GM12864 (cell line): Measurements from ENCODE around the gene TAX1BP3.

Experiments
- DNase-seq: peaks from one replicate; pipeline ENCODE4 v3.0.0-alpha.2; 2011; ENCODE audit warnings: low read depth
- H3K4me3 ChIP-seq: 2 replicates; pipeline ENCODE4 v1.5.1; 2011; ENCODE audit warnings: mild to moderate bottlenecking, low read depth, low read length, control low read depth
- CTCF ChIP-seq: IDR thresholded peaks from 2 replicates; pipeline ENCODE4 v1.5.1; 2011; ENCODE audit warnings: low read depth, mild to moderate bottlenecking, moderate library complexity, low read length, control low read depth, inconsistent platforms; ENCODE audit errors: missing control alignments

TAX1BP3 gene

GRCh38 chr17:3647769-3648555, 20.4 kb downstream of the TAX1BP3 start:
- DNase-seq: no peak
- H3K4me3 ChIP-seq: no peak overlapping the region
- peak; percentile 66 for TF ChIP-seq CTCF

GRCh38 chr17:3647251-3647650, 21.1 kb downstream of the TAX1BP3 start:
- TF ChIP-seq CTCF: no peak
- DNase-seq: no peak
- H3K4me3 ChIP-seq: no peak overlapping the region

DNA sequence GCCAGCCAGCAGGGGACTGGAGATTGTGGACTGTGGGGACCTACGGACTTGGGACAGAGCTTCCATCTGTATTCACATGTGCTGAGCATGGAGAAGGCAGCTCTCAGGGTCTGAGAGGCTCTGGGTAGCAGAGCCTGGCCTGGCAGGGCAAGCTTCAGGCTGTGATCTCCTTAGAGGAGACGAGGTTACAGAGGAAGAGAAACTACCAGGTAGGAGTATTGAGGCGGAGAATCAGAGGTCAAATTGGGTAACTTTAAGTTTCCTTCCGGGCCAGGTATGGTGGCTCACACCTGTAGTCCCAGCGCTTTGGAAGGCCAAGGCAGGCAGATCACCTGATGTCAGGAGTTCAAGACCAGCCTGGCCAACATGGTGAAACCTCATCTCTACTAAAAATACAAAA, 23.1 kb downstream of the TAX1BP3 start:
- no peak overlapping the region for H3K4me3 ChIP-seq
- DNase-seq: no peak
- TF ChIP-seq CTCF: no peak

- DNase-seq: no peak
- TF ChIP-seq CTCF: no peak
- no peak overlapping the region for H3K4me3 ChIP-seq
Measured at GRCh38 chr17:3643889-3644349, 24.5 kb downstream of the TAX1BP3 start.

GRCh38 chr17:3641717-3642486, 26.5 kb downstream of the TAX1BP3 start:
- TF ChIP-seq CTCF: no peak
- H3K4me3 ChIP-seq: no peak overlapping the region
- no peak for DNase-seq

DNA sequence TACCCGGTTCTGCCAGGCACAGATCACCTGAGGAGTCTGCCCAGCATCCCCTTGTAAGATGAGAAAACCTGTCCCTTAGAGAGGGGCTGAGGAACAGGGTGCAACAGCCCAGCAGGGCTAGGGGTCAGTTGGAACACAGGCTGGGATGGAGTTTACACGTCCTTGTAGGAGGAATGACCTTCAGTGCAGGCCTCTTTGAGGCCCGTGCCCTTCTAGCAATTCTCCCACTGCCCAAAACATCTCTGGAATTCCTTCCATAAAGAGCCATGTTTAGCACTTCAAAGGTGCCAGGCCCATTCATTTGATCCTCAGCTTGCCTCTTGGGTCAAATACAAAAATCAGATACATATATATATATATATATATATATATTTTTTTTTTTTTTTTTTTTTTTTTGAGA, 27.4 kb downstream of the TAX1BP3 start:
- no peak overlapping the region for H3K4me3 ChIP-seq
- DNase-seq: no peak
- no peak for TF ChIP-seq CTCF
